ENCODE measurements around the gene EOMES. TPM values are rescaled to one million over a fixed set of nuclear protein-coding genes. Genes with fewer than 3 reads are reported as not detected.

The EOMES gene
- total RNA-seq, 4 donors from 2014 or later: 0.15 to 0.67 TPM; not detected in 2

DNA sequence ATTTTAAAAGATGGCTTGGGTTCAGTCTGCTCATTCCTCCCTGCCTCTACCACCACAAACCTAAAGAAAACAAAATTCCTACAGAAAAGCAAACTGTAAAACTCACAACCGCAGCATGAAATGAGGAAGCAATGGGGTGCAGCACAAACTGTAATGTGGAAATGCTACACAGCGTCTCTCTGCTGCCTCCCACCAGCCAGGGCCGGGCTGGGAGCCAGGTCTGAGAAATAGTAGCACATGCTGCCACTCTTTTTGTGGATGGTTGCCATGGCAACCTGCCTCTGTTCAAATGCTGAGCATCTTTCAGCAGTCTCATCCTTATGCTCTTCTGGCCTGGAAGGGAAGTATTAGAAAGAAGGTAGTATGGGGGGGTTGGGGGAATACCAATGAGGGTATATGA, 55.4 kb downstream of the EOMES start:
- ATAC-seq: peak; percentile 58
- H3K4me3 ChIP-seq: no peak overlapping the region
- no peaks in the 10 kb centered on the region for H3K36me3 ChIP-seq
- no peak overlapping the region for H3K27ac ChIP-seq
- no peaks in the 10 kb centered on the region for H3K4me1 ChIP-seq
- WGBS, 2 donors (ENCODE audit: low coverage in 1 of 2): 3 to 51% methylated on average over 2 to 3 of the region's 3 CpGs
- no peaks in the 10 kb centered on the region for H3K27me3 ChIP-seq
- TF ChIP-seq EP300 (IDR thresholded peaks at IDR 0.05): no peak
- no peak for TF ChIP-seq POLR2A (IDR thresholded peaks at IDR 0.05)
- H3K9me3 ChIP-seq: no peaks in the 10 kb centered on the region

DNA sequence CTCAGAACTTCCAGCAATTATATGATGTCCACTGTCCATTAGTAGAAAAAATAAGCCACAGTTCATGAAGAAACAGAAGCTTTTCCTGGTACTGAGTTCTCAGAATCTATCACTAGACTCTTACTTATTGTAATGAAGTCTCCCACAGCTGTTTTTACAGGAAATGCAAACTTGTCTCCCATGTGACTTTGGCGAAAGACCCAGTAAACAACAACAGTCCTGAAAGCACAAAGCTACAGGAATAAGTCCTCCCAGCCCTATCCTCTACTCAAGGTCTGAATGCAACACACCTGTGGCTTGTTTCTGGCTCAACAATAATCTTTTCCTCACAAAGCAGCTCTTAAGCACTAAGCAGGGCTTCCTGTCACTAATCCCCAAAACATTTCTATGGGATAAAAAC, 55.9 kb downstream of the EOMES start:
- no peaks in the 10 kb centered on the region for H3K27me3 ChIP-seq
- H3K36me3 ChIP-seq: no peaks in the 10 kb centered on the region
- no peaks in the 10 kb centered on the region for H3K4me1 ChIP-seq
- TF ChIP-seq EP300 (IDR thresholded peaks at IDR 0.05) (no peak), POLR2A (IDR thresholded peaks at IDR 0.05) (no peak), POLR2AphosphoS5 (IDR thresholded peaks at IDR 0.05) (no peak)
- TF ChIP-seq, protein P1, sequence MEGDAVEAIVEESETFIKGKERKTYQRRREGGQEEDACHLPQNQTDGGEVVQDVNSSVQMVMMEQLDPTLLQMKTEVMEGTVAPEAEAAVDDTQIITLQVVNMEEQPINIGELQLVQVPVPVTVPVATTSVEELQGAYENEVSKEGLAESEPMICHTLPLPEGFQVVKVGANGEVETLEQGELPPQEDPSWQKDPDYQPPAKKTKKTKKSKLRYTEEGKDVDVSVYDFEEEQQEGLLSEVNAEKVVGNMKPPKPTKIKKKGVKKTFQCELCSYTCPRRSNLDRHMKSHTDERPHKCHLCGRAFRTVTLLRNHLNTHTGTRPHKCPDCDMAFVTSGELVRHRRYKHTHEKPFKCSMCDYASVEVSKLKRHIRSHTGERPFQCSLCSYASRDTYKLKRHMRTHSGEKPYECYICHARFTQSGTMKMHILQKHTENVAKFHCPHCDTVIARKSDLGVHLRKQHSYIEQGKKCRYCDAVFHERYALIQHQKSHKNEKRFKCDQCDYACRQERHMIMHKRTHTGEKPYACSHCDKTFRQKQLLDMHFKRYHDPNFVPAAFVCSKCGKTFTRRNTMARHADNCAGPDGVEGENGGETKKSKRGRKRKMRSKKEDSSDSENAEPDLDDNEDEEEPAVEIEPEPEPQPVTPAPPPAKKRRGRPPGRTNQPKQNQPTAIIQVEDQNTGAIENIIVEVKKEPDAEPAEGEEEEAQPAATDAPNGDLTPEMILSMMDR (IDR thresholded peaks at IDR 0.05): no peak
- no peak overlapping the region for H3K4me3 ChIP-seq
- no peak overlapping the region for H3K27ac ChIP-seq
- WGBS, 2 donors (ENCODE audit: low coverage in 1 of 2): 50 to 67% methylated on average over 1 of the region's 1 CpG
- H3K9me3 ChIP-seq: no peaks in the 10 kb centered on the region
- ATAC-seq: no peak

Other genes with a start within 250 kb of the EOMES start
- 10 to 100 TPM; 23.1 to 62.9 (median 43.6) TPM for gene SLC4A7, start 237.9 kb downstream of the EOMES start, total RNA-seq

Data from gastroesophageal sphincter (tissue), 4 donors.